Measurements from ENCODE around the gene HPX.

DNA sequence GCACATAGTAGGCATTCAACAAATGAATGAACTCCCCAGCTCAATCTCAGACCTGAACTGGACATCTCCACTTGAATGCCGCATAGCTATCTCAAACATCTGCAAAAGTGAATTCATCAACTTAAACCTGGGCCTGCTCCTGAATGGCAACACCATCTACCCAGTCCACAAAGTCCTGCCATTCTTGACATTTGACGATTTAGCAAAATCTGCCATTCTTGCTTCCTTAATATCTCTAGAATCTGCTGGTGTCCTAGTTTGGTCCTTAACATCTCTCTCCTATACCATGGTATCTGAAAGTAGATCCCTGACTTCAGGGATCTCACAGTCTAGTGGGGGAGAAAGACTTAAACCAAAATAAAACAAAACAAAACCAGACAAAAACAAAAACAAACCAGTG lies 12.4 kb upstream of the HPX start:
- no peak for TF ChIP-seq REST (IDR thresholded peaks at IDR 0.05; ENCODE audit: insufficient replicate concordance, low read depth)
- no peak for TF ChIP-seq POLR2AphosphoS5 (IDR thresholded peaks at IDR 0.05; ENCODE audit: low read depth)
- TF ChIP-seq, protein P1, sequence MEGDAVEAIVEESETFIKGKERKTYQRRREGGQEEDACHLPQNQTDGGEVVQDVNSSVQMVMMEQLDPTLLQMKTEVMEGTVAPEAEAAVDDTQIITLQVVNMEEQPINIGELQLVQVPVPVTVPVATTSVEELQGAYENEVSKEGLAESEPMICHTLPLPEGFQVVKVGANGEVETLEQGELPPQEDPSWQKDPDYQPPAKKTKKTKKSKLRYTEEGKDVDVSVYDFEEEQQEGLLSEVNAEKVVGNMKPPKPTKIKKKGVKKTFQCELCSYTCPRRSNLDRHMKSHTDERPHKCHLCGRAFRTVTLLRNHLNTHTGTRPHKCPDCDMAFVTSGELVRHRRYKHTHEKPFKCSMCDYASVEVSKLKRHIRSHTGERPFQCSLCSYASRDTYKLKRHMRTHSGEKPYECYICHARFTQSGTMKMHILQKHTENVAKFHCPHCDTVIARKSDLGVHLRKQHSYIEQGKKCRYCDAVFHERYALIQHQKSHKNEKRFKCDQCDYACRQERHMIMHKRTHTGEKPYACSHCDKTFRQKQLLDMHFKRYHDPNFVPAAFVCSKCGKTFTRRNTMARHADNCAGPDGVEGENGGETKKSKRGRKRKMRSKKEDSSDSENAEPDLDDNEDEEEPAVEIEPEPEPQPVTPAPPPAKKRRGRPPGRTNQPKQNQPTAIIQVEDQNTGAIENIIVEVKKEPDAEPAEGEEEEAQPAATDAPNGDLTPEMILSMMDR (IDR thresholded peaks at IDR 0.05; ENCODE audit: insufficient read depth, low read length): no peak
- TF ChIP-seq GABPA (IDR thresholded peaks at IDR 0.05; ENCODE audit: low read depth): no peak
